Bronchial epithelial cell (primary cell): Measurements from ENCODE around the gene A4GALT. TPM values are rescaled to one million over a fixed set of nuclear protein-coding genes. Genes with fewer than 3 reads are reported as not detected.

Experiments
- DNase-seq: peaks from one replicate; pipeline ENCODE4 v3.0.0-alpha.2; 2010; ENCODE audit warnings: low read depth
- FAIRE-seq: peaks from 2 replicates; lab custom pipeline; 2011; peaks lifted over from hg19 to GRCh38; lab: Jason Lieb, UNC
- H3K27me3 ChIP-seq: 2 replicates; pipeline ENCODE4 v1.5.1; 2011; ENCODE audit warnings: low read length; ENCODE audit not compliant: control insufficient read depth, insufficient read depth
- H3K36me3 ChIP-seq: 2 replicates; pipeline ENCODE4 v1.5.1; 2011; ENCODE audit warnings: low read length; ENCODE audit not compliant: control insufficient read depth, insufficient read depth
- H3K4me3 ChIP-seq: 2 replicates; pipeline ENCODE4 v1.5.1; 2011; ENCODE audit warnings: mild to moderate bottlenecking, low read depth, low read length, control low read depth
- CTCF ChIP-seq: IDR thresholded peaks from 2 replicates; pipeline ENCODE4 v1.5.1; 2011; ENCODE audit warnings: mild to moderate bottlenecking, moderate library complexity, low read length, control low read depth, inconsistent platforms; ENCODE audit not compliant: insufficient read depth, severe bottlenecking
- total RNA-seq: library from RNA; depleted of rRNA; stranded (reverse); fragments of >200 nt; gene quantifications from 2 replicates; pipeline ENCODE4 v1.2.1, GENCODE V29; 2014

The A4GALT gene
- total RNA-seq, 1 donor from 2014 or later, result 12.4 TPM

- DNase-seq, result no peak
- Histone ChIP-seq H3K36me3 (peaks cover 5% of the 10 kb centered on the region), H3K4me3 (no peak overlapping the region), H3K27me3 (no peaks in the 10 kb centered on the region)
- no peak for FAIRE-seq
- no peak for TF ChIP-seq CTCF
Observed at GRCh38 chr22:42691440-42691839, 29.2 kb downstream of the A4GALT start.

- H3K27me3 ChIP-seq, result no peaks in the 10 kb centered on the region
- no peak for TF ChIP-seq CTCF
- FAIRE-seq (peak; percentile 58), DNase-seq (peak; percentile 90)
- H3K36me3 ChIP-seq, result peaks cover 2% of the 10 kb centered on the region
- no peak overlapping the region for H3K4me3 ChIP-seq
Observed at GRCh38 chr22:42688241-42689211, 32.1 kb downstream of the A4GALT start.

- FAIRE-seq (no peak), DNase-seq (no peak)
- no peak for TF ChIP-seq CTCF
- Histone ChIP-seq H3K4me3 (no peak overlapping the region), H3K27me3 (no peaks in the 10 kb centered on the region), H3K36me3 (no peaks in the 10 kb centered on the region)
Observed at GRCh38 chr22:42686756-42687491, 33.7 kb downstream of the A4GALT start.

GRCh38 chr22:42685941-42686653 is 34.6 kb downstream of the A4GALT start:
- Histone ChIP-seq H3K36me3 (no peaks in the 10 kb centered on the region), H3K4me3 (no peak overlapping the region), H3K27me3 (no peaks in the 10 kb centered on the region)
- TF ChIP-seq CTCF, result no peak
- DNase-seq (no peak), FAIRE-seq (no peak)

GRCh38 chr22:42684462-42685195 is 36.0 kb downstream of the A4GALT start:
- no peak for DNase-seq
- Histone ChIP-seq H3K27me3 (no peaks in the 10 kb centered on the region), H3K36me3 (no peaks in the 10 kb centered on the region), H3K4me3 (no peak overlapping the region)
- no peak for FAIRE-seq
- TF ChIP-seq CTCF, result no peak
